ENCODE measurements around the gene DYNLT4.
"Not testable (repeated sequence)": the region's sequence is repeated elsewhere in the genome, so short reads cannot be mapped to it uniquely, and the experiment has no call there.

The DYNLT4 gene

DNA sequence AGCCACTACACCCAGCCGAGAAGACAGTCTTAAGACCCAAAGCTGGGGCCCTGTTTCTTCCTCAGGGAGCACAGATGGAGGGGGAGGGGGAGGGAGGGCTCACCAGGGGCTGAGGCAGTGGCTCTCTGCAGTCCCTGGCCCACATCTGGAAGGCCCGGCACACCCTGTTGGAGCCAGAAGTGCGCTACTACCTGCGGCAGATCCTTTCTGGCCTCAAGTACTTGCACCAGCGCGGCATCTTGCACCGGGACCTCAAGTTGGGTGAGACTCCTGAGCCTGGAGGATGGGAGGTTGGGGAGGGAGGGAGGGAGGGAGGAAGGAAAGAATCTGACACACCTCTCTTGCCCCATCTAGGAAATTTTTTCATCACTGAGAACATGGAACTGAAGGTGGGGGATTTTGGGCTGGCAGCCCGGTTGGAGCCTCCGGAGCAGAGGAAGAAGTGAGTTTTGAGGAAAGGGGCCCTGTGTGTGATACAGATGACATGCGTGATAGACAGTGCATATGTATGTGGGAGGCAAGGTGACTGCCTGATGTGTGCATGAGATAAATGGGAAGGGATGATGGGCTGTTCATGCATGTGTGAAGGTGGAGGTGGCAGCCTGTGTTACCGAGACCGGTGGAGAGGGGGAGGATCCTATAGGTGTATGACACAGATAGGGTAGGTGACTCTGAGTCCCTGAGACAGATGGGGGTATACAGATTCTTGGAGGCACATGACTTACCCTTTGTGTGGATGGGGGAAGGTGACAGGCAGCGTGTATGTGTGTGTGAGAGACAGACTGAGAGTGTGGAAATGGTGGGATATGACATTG is 5.5 kb downstream of the DYNLT4 start:
- Histone ChIP-seq H3K9me3 (ENCODE audit: low read length) (no peaks in the 10 kb centered on the region), H2AFZ (ENCODE audit: low read depth, low read length) (no peak overlapping the region), H3K27me3 (ENCODE audit: insufficient read depth, low read length) (no peaks in the 10 kb centered on the region), H3K4me3 (ENCODE audit: low read length) (peak overlapping the region; percentile 42), H3K36me3 (ENCODE audit: insufficient read depth, low read length) (peaks cover 27% of the 10 kb centered on the region), H3K4me1 (ENCODE audit: insufficient read depth, low read length) (peaks cover 29% of the 10 kb centered on the region)

DNA sequence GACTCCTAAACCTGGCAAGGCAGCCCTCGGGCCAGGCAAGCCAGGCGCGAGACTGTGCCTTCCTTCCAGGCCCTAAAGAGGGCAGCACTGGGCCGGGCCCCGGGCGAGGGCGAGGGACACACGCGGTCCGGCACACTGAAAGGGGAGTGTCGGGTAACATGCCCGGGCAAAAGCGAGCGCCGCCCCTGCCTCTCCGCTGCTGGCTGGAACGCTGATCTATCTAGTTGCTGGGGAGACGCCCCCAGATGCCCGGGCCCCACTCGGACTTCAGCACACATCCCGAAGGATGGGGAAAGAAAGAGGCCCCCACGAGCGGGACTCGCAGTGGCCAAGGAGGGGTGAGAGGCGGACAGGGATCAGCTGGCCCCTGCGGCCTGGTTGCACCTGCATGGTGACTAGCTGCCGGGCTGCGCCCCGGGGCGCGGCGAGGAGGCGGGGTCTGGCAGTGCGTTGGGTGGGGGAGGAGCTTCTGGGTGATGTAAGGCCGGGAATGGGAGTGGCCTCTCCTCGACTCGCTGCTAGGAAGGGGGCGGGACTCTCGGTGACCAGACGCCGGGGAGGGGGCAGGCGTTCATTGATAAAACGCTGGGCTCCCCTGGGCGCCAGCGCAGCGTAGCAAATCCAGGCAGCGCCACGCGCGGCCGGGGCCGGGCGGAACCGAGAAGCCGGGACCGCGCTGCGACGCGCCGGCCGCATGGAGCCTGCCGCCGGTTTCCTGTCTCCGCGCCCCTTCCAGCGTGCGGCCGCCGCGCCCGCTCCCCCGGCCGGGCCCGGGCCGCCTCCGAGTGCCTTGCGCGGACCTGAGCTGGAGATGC is 7.2 kb downstream of the DYNLT4 start, which contains the start of gene PLK3:
TSS of gene PLK3 (plus strand) at position 608 of the 815 bp plus-strand sequence. CDS start at position 695, 87 bp downstream.
- Histone ChIP-seq H3K4me3 (ENCODE audit: low read length) (peak within 1 kb of the TSS; percentile 70), H3K27me3 (ENCODE audit: insufficient read depth, low read length) (no peaks in the 10 kb centered on the region), H3K9me3 (ENCODE audit: low read length) (no peaks in the 10 kb centered on the region), H3K4me1 (ENCODE audit: insufficient read depth, low read length) (peaks cover 27% of the 10 kb centered on the region), H2AFZ (ENCODE audit: low read depth, low read length) (peak within 1 kb of the TSS; percentile 77), H3K36me3 (ENCODE audit: insufficient read depth, low read length) (peaks cover 17% of the 10 kb centered on the region)

DNA sequence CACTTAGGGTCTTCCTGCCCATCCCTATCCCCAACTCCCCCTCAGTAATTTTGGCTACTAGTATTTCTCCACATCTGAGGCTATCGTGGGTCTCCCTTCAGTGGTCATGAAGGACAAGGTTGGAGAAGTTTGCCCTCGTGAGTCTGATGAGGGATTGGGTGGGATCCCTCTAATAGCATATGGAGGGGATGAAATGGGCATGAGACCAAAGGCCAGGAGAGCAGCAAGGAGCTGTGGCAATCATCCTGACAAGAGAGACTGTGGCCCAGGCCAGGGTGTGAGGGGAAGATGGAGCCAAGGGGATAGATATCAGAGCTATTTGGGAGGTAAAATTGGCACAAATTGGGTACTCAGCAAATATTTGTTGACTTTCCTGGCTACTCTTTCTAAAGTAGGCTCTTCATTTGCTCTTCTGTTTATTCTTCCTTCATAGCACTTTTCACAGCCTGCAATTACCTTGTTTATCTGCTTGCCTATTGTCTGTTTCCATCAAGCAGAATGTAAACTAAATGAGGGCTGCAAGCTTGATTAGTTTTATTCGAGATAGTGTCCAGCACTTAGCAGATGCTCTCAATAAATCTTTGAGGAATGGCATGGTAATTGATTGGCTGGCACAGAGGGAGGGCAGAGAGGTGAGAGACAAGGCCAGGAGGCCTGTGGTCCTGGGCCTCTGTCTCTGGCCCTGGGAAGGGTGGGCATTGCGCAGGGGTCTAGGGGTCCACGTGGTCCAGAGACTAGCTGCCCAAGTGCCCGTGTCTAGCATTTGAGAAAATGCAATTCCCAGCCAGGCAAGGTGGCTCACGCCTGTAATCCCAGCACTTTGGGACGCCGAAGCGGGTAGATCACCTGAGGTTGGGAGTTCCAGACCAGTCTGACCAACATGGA is 8.4 kb downstream of the DYNLT4 start:
- Histone ChIP-seq H3K9me3 (ENCODE audit: low read length) (no peaks in the 10 kb centered on the region), H3K36me3 (ENCODE audit: insufficient read depth, low read length) (peaks cover 6% of the 10 kb centered on the region), H3K27me3 (ENCODE audit: insufficient read depth, low read length) (no peaks in the 10 kb centered on the region), H3K4me1 (ENCODE audit: insufficient read depth, low read length) (peaks cover 25% of the 10 kb centered on the region), H2AFZ (ENCODE audit: low read depth, low read length) (no peak overlapping the region), H3K4me3 (ENCODE audit: low read length) (no peak overlapping the region)

DNA sequence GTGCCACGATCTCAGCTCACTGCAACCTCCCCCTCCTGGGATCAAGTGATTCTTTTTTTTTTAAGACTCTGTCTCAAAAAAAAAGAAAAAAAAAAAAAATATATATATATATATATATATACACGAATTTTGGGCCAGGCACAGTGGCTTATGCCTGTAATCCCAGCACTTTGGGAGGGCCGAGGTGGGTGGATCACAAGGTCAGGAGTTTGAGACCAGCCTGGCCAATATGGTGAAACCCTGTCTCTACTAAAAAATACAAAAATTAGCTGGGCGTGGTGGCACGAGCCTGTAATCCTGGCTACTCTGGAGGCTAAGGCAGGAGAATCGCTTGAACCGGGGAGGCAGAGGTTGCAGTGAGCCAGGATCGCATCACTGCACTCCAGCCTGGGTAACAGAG is 9.3 kb downstream of the DYNLT4 start:
- not testable (repeated sequence) for H3K9me3 ChIP-seq (ENCODE audit: low read length); H3K27me3 ChIP-seq (ENCODE audit: insufficient read depth, low read length); H3K4me3 ChIP-seq (ENCODE audit: low read length); H2AFZ ChIP-seq (ENCODE audit: low read depth, low read length); H3K36me3 ChIP-seq (ENCODE audit: insufficient read depth, low read length)
- peaks cover 17% of the 10 kb centered on the region for H3K4me1 ChIP-seq (ENCODE audit: insufficient read depth, low read length)

DNA sequence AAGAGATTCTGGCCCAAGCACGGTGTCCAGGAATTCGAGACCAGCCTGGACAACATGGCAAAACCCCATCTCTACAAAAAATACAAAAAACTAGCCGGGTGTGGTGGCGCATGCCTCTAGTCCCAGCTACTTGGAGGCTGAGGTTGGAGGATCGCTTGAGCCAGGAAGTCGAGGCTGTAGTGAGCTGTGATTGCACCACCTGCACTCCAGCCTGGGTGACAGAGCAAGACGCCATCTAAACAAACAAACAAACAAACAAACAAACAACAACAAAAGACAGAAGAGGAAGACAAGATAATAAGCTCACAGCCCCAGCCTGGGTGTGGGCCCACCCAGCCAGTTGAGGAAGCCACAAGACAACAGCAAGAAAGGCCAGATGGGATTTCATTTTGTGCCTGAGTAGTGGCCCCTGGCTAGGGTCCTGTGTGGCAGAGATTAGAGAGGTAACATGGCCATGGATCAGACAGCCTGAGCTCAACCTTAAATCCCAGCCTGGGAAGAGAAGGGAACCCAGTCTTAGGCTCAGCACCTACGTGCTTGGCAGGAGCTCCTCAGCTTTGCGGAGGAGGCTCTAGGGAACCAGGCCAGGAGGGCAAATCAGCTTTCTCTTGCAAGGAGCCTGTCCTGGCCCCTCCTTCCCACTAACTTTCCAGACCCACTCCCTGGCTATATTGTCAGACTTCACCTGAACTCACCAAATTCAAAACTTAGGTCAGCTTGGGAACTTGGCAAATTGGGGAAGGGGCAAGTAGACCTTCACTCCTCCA is 14.2 kb downstream of the DYNLT4 start:
- Histone ChIP-seq H3K4me1 (ENCODE audit: insufficient read depth, low read length) (peaks cover 5% of the 10 kb centered on the region), H3K9me3 (ENCODE audit: low read length) (no peaks in the 10 kb centered on the region), H2AFZ (ENCODE audit: low read depth, low read length) (no peak overlapping the region), H3K36me3 (ENCODE audit: insufficient read depth, low read length) (no peaks in the 10 kb centered on the region), H3K4me3 (ENCODE audit: low read length) (no peak overlapping the region), H3K27me3 (ENCODE audit: insufficient read depth, low read length) (peaks cover 4% of the 10 kb centered on the region)

DNA sequence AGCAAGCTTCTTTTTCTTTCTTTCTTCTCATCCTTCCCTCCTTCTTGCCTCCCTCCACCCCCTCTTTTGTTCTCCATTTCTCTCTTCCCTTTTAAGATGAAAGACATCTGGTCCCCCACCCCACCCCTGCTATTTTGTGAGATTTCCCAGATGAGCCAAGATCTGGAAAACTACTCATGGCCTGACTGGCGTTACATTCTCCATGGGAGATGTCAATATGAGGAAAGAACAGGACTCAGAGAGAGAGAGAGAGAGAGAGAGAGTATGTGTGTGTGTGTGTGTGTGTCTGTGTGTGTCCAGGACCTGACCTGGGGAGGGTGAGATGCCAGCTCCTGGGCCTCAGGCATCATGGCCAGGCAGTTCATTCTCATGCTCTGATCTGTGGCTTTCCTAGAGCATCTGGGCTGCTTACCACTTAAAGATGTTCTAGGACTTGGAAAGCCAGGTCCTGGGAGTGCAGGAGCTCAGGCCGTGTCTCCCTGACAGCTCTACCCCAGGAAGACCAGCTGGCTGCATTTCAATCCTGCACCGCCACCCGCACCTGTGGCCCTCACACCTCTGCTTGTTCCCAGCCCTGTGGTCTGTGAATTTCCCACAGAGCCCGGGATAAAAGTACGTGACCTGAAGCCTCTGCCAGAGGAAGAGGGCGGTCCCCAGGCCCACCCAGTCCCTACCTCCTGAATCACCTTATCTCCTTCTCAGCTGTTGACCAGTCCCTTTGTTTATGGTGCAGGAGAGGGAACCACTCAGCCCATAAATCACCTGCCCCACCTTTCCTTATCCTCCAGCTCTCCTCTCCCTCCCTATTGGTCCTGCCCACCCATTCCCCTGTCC is 16.0 kb downstream of the DYNLT4 start:
- H2AFZ ChIP-seq (ENCODE audit: low read depth, low read length), result no peak overlapping the region
- peaks cover 5% of the 10 kb centered on the region for H3K4me1 ChIP-seq (ENCODE audit: insufficient read depth, low read length)
- H3K36me3 ChIP-seq (ENCODE audit: insufficient read depth, low read length), result no peaks in the 10 kb centered on the region
- no peaks in the 10 kb centered on the region for H3K9me3 ChIP-seq (ENCODE audit: low read length)
- H3K4me3 ChIP-seq (ENCODE audit: low read length), result no peak overlapping the region
- H3K27me3 ChIP-seq (ENCODE audit: insufficient read depth, low read length), result peaks cover 6% of the 10 kb centered on the region

DNA sequence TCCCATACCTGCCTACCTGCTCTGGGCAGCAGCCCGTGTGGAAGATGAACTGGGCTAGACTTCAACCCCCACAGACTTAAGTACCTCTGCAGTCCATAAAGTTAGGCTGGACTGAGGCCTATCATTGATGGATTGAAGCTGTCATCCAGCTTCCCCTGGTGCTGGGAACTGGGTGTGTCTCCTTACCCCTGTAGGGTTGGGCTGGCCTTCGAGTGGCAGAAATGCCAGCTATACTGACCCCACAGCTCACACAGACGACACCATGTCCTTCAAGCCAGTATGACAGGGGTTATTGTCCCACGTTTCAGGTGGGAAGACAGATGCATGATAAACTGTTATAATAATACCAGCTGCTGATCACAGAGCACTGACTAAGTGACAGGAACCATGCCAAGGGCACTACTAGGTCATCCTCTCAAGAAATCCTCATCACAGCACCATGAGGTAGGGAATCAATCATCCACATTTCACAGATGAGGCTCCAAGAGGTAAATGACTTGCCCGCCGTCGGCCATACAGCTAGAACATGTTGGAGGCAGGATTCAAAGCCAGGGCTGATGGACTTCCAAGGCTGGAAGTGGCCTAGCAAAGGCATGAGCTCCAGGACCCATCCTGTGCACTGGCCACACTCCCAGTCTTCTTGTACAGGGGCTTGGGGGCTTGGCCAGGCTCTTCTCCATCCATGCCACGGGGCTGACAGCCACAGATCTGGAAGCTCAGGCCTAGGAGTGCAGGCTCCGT is 18.9 kb downstream of the DYNLT4 start, which contains the start of gene BEST4:
TSS of gene BEST4 (minus strand) at position 51 of the 741 bp plus-strand sequence. CDS start 465 bp downstream, outside the sequence.
- Histone ChIP-seq H3K4me3 (ENCODE audit: low read length) (no peak within 1 kb of the TSS), H3K36me3 (ENCODE audit: insufficient read depth, low read length) (no peaks in the 10 kb centered on the region), H3K9me3 (ENCODE audit: low read length) (no peaks in the 10 kb centered on the region), H2AFZ (ENCODE audit: low read depth, low read length) (no peak within 1 kb of the TSS), H3K4me1 (ENCODE audit: insufficient read depth, low read length) (peaks cover 5% of the 10 kb centered on the region), H3K27me3 (ENCODE audit: insufficient read depth, low read length) (peaks cover 10% of the 10 kb centered on the region)

DNA sequence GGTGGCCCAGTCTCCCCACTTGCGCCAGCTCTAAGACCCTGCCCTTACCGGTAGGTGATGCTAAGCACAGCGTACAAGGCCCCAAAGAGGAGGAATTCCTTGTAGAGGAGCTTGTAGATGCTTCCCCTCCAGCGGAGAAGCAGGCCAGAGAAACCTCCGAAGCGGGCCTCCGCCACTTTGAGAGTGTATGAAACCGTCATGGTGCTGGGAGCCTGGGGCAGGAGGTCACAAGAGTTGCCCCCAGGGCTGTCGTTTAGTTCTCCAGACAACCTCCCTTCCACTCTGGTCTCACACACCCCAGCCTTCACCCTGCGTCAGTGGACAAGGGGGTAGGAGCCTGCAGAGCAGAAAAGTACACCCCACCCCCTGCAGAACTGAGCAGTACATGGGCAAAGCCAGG is 19.6 kb downstream of the DYNLT4 start:
- Histone ChIP-seq H2AFZ (ENCODE audit: low read depth, low read length) (no peak overlapping the region), H3K36me3 (ENCODE audit: insufficient read depth, low read length) (no peaks in the 10 kb centered on the region), H3K4me3 (ENCODE audit: low read length) (no peak overlapping the region), H3K9me3 (ENCODE audit: low read length) (no peaks in the 10 kb centered on the region), H3K4me1 (ENCODE audit: insufficient read depth, low read length) (peaks cover 5% of the 10 kb centered on the region), H3K27me3 (ENCODE audit: insufficient read depth, low read length) (peaks cover 10% of the 10 kb centered on the region)

DNA sequence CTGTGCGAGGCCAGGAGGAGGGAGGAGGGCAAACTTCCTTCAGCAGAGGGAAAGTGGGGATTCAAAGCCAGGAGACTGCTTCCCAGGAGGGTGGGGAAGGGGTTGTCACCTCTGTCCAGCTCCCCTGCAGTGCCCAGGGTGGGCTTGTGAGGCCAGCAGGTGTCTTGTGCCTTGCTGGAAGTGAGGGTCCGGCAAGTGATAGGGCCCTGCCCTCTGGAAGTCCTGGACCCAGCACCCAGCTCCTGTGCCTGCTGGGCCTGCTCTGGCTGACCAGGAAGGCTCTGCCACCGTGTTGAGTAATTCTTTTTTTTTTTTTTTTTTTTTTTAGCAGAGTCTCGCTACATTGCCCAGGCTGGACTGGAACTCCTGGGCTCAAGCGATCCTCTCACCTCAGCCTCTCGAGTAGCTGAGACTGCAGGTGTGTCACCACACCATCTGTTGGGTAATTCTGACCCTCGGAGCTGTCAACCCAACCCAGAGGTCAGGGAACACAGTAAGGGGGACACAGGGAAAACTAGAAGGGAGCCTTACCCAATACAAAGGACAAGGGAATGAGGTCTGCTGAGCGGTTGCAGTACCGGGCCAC is 20.2 kb downstream of the DYNLT4 start:
- Histone ChIP-seq H3K4me3 (ENCODE audit: low read length) (no peak overlapping the region), H3K4me1 (ENCODE audit: insufficient read depth, low read length) (peaks cover 5% of the 10 kb centered on the region), H3K9me3 (ENCODE audit: low read length) (no peaks in the 10 kb centered on the region), H3K36me3 (ENCODE audit: insufficient read depth, low read length) (no peaks in the 10 kb centered on the region), H3K27me3 (ENCODE audit: insufficient read depth, low read length) (peaks cover 10% of the 10 kb centered on the region), H2AFZ (ENCODE audit: low read depth, low read length) (no peak overlapping the region)

DNA sequence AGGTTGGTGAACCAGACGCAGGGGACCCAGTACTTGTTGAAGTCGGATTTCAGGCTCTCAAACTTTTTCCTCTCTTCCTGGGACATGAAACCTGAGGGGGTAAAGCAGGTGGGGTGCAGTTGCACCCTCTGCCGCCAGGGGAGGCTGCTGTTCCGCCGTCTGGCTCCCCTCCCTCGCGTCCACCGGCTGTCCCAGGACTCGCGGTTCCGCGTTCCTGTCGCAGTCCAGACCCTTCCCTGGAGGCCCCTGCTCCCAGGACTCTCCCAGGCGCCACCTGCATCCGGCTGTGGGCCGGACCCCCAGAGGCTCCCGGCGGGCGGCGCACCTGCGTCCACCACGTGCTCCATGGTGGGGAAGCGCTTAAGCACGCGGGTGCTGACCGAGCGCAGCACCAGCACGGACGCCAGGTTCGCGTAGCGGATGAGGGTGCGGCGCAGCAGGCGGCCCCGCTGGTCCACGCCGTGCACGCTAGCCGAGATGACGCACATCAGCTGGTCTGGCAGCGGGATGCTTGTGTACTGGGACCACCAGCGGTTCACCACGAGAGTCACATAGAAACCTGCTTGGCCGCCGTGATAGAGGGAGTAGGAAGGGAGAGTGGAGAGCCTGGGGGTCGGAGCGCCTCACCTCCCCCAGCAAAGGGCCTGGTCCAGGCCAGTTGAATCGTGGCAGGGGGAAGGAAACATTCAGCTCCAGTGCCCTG is 20.9 kb downstream of the DYNLT4 start:
- H3K4me1 ChIP-seq (ENCODE audit: insufficient read depth, low read length), result peaks cover 5% of the 10 kb centered on the region
- H3K36me3 ChIP-seq (ENCODE audit: insufficient read depth, low read length), result peaks cover under 1% of the 10 kb centered on the region
- no peaks in the 10 kb centered on the region for H3K9me3 ChIP-seq (ENCODE audit: low read length)
- no peak overlapping the region for H2AFZ ChIP-seq (ENCODE audit: low read depth, low read length)
- H3K4me3 ChIP-seq (ENCODE audit: low read length), result no peak overlapping the region
- H3K27me3 ChIP-seq (ENCODE audit: insufficient read depth, low read length), result peaks cover 10% of the 10 kb centered on the region
